GM23338 (cell line): ENCODE data around the gene MED13L. TPM values are rescaled to one million over a fixed set of nuclear protein-coding genes. Genes with fewer than 3 reads are reported as not detected.

ENCODE experiments used
- ATAC-seq: fragments of 200-7000 bp; cut with Tn5 transposase; 3 replicates; pipeline ENCODE4 v1.9.1; 2020
- DNase-seq: peaks from one replicate; pipeline ENCODE4 v3.0.0-alpha.2; 2015; ENCODE audit warnings: low spot score
- H2AFZ ChIP-seq: fragments of 200-600 bp; sonication (generic); 2 replicates; pipeline ENCODE4 v1.8.0; 2016; ENCODE audit warnings: antibody characterized with exemption, mild to moderate bottlenecking, moderate library complexity
- H3F3A ChIP-seq: fragments of 200-600 bp; sonication (generic); replicated peaks from 2 replicates; pipeline ENCODE4 v1.8.0; 2017; ENCODE audit warnings: antibody characterized with exemption, mixed run types, low read depth
- H3K27ac ChIP-seq: fragments of 200-600 bp; sonication (generic); 2 replicates; pipeline ENCODE4 v1.6.1; 2016; ENCODE audit warnings: low read depth
- H3K27me3 ChIP-seq: fragments of 200-600 bp; sonication (generic); 2 replicates; pipeline ENCODE4 v1.8.0; 2016; ENCODE audit warnings: mild to moderate bottlenecking, mixed run types, moderate library complexity; ENCODE audit not compliant: insufficient read depth
- H3K36me3 ChIP-seq: fragments of 200-600 bp; sonication (generic); 2 replicates; pipeline ENCODE4 v1.8.0; 2016; ENCODE audit warnings: mild to moderate bottlenecking; ENCODE audit not compliant: insufficient read depth
- H3K4me1 ChIP-seq: fragments of 200-600 bp; sonication (generic); 2 replicates; pipeline ENCODE4 v1.8.0; 2016; ENCODE audit warnings: mild to moderate bottlenecking, moderate library complexity; ENCODE audit not compliant: insufficient read depth
- H3K4me2 ChIP-seq: fragments of 200-600 bp; sonication (generic); 2 replicates; pipeline ENCODE4 v1.7.1; 2017; ENCODE audit warnings: mixed run types
- H3K4me3 ChIP-seq: fragments of 200-600 bp; sonication (generic); 2 replicates; pipeline ENCODE4 v1.6.1; 2016; ENCODE audit warnings: mixed run types
- H3K79me2 ChIP-seq: fragments of 200-600 bp; sonication (generic); replicated peaks from 2 replicates; pipeline ENCODE4 v1.8.0; 2017; ENCODE audit warnings: mild to moderate bottlenecking; ENCODE audit not compliant: insufficient read depth
- H3K9me2 ChIP-seq: fragments of 200-600 bp; sonication (generic); 2 replicates; pipeline ENCODE4 v1.8.0; 2017; ENCODE audit not compliant: insufficient read depth
- H4K20me1 ChIP-seq: fragments of 200-600 bp; sonication (generic); replicated peaks from 2 replicates; pipeline ENCODE4 v1.8.0; 2017; ENCODE audit warnings: mild to moderate bottlenecking; ENCODE audit not compliant: insufficient read depth
- H3K27ac Mint-ChIP-seq: 2 replicates; pipeline ENCODE4 v1.8.0; 2020; ENCODE audit warnings: inconsistent platforms, mild to moderate bottlenecking, moderate library complexity, mixed read lengths
- H3K27me3 Mint-ChIP-seq: 3 replicates; pipeline ENCODE4 v1.8.0; 2022; ENCODE audit warnings: low read depth, mild to moderate bottlenecking, moderate library complexity, mixed read lengths, inconsistent platforms; ENCODE audit not compliant: insufficient read depth, poor library complexity
- H3K36me3 Mint-ChIP-seq: 3 replicates; pipeline ENCODE4 v1.8.0; 2021; ENCODE audit warnings: low read depth, mild to moderate bottlenecking, inconsistent platforms, moderate library complexity, mixed read lengths
- H3K4me1 Mint-ChIP-seq: 3 replicates; pipeline ENCODE4 v1.8.0; 2020; ENCODE audit warnings: mild to moderate bottlenecking, inconsistent platforms, mixed read lengths
- H3K4me3 Mint-ChIP-seq: 3 replicates; pipeline ENCODE4 v1.8.0; 2021; ENCODE audit warnings: moderate library complexity, mild to moderate bottlenecking, inconsistent platforms, mixed read lengths
- H3K9me3 Mint-ChIP-seq: 3 replicates; pipeline ENCODE4 v1.8.0; 2020; ENCODE audit warnings: moderate library complexity, mild to moderate bottlenecking, inconsistent platforms, mixed read lengths
- CREB1 ChIP-seq: fragments of 250-450 bp; sonication (Bioruptor Pico); IDR thresholded peaks from 2 replicates; pipeline ENCODE4 v1.5.0; 2020; ENCODE audit warnings: low read depth, mild to moderate bottlenecking, moderate library complexity
- ETS1 ChIP-seq: IDR thresholded peaks from 2 replicates; pipeline ENCODE4 v1.6.1; 2016; ENCODE audit warnings: antibody characterized with exemption
- EZH2 ChIP-seq: fragments of 200-600 bp; sonication (generic); IDR thresholded peaks from one replicate; pipeline ENCODE4 v1.8.0; 2017; ENCODE audit warnings: antibody characterized with exemption, mild to moderate bottlenecking, low read depth; ENCODE audit not compliant: unreplicated experiment
- EZH2phosphoT487 ChIP-seq: fragments of 200-600 bp; sonication (generic); IDR thresholded peaks from one replicate; pipeline ENCODE4 v1.8.1; 2018; ENCODE audit warnings: antibody characterized with exemption; ENCODE audit not compliant: unreplicated experiment
- JUNB ChIP-seq: IDR thresholded peaks from one replicate; pipeline ENCODE4 v1.6.1; 2016; ENCODE audit warnings: antibody characterized with exemption; ENCODE audit not compliant: unreplicated experiment
- NANOG ChIP-seq: IDR thresholded peaks from 2 replicates; pipeline ENCODE4 v1.6.1; 2016; ENCODE audit warnings: antibody characterized with exemption, borderline replicate concordance
- POLR2AphosphoS5 ChIP-seq: IDR thresholded peaks from 2 replicates; pipeline ENCODE4 v1.6.1; 2016; ENCODE audit warnings: antibody characterized with exemption, low read depth
- STAT1 ChIP-seq: IDR thresholded peaks from one replicate; pipeline ENCODE4 v1.6.1; 2016; ENCODE audit warnings: antibody characterized with exemption; ENCODE audit not compliant: unreplicated experiment
- ZNF114 ChIP-seq: fragments of 250-450 bp; sonication (Bioruptor Pico); IDR thresholded peaks from 2 replicates; pipeline ENCODE4 v1.5.0; 2020; ENCODE audit warnings: mild to moderate bottlenecking, moderate library complexity
- ZNF331 ChIP-seq: fragments of 250-450 bp; sonication (Bioruptor Pico); IDR thresholded peaks from 2 replicates; pipeline ENCODE4 v1.5.0; 2020; ENCODE audit warnings: low read depth, mild to moderate bottlenecking, moderate library complexity
- ZNF462 ChIP-seq: fragments of 250-450 bp; sonication (Bioruptor Pico); IDR thresholded peaks from 2 replicates; pipeline ENCODE4 v1.5.0; 2020; ENCODE audit warnings: mild to moderate bottlenecking, moderate library complexity
- polyA plus RNA-seq: library from polyadenylated mRNA; unstranded; fragments of >200 nt; fragmentation: Nextera tagmentation; extraction: Ambion mirVana; gene quantifications from 2 replicates; pipeline ENCODE4 v1.2.1, GENCODE V29; 2016
- total RNA-seq: library from RNA; depleted of rRNA; stranded (reverse); fragments of >200 nt; shearing (Covaris generic); gene quantifications from 2 replicates; pipeline ENCODE4 v1.2.3, GENCODE V29; 2014
- TF ChIP-seq, protein P1 (sequence below), 2 experiments: fragments of 200-600 bp in 1 of 2; sonication (generic) in 1 of 2; conservative IDR thresholded peaks; 2 replicates each; pipeline versions ENCODE4 v1.5.1 to v1.6.1; 2016 to 2017; ENCODE audit warnings: antibody characterized with exemption in 2 of 2, low read depth in 2 of 2, mild to moderate bottlenecking in 2 of 2, moderate library complexity in 1 of 2
- TF ChIP-seq, protein P2 (sequence below): IDR thresholded peaks from one replicate; pipeline ENCODE4 v1.6.1; 2018; ENCODE audit warnings: antibody characterized with exemption; ENCODE audit not compliant: unreplicated experiment

Gene MED13L
- total and polyA plus RNA-seq, 2 experiments from 2014 or later: 20.9 to 73.6 TPM

DNA sequence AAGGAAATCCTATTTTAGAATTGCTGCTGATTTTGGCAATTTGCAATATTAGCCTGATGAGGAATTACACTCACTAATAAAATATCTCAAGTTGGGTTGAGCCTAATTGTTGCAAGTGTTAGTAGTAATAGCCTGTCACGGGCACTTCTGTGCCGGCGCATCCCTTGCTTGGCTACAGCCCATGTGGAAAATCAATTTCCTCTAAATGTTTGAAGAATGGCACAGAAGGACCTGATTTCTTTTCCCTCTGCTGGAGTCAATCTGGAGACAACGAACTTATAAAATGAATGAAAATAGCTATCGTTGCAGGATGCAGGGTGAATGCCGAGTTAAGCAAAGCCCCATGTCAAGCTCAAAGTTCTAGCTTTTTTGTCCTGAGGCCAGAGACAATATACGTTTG lies 31.2 kb upstream of the MED13L start:
- no peaks in the 10 kb centered on the region; the same call in 2 of the 3 replicates for H3K36me3 Mint-ChIP-seq
- H3K9me3 Mint-ChIP-seq: peaks cover 4% of the 10 kb centered on the region; the same call in 2 of the 3 replicates
- ATAC-seq: no peak
- H3K27ac ChIP-seq: no peak overlapping the region
- H3K9me2 ChIP-seq: no peaks in the 10 kb centered on the region
- H3K79me2 ChIP-seq: no peaks in the 10 kb centered on the region
- no peaks in the 10 kb centered on the region for H3K27me3 ChIP-seq
- H3K4me3 ChIP-seq: no peak overlapping the region
- no peaks in the 10 kb centered on the region for H3K36me3 ChIP-seq
- H2AFZ ChIP-seq: no peak overlapping the region
- no peaks in the 10 kb centered on the region for H3K4me1 ChIP-seq
- H3F3A ChIP-seq: no peaks in the 10 kb centered on the region
- no peak for DNase-seq
- H4K20me1 ChIP-seq: no peaks in the 10 kb centered on the region
- H3K4me3 Mint-ChIP-seq: no peak overlapping the region
- H3K4me1 Mint-ChIP-seq: no peaks in the 10 kb centered on the region
- no peak overlapping the region for H3K4me2 ChIP-seq
- H3K27ac Mint-ChIP-seq: no peak overlapping the region
- no peaks in the 10 kb centered on the region for H3K27me3 Mint-ChIP-seq
- TF ChIP-seq ZNF462 (no peak), CREB1 (CRISPR knock-in tag) (no peak), ZNF331 (no peak), JUNB (no peak), POLR2AphosphoS5 (no peak), STAT1 (no peak), ZNF114 (CRISPR knock-in tag) (no peak), NANOG (no peak), EZH2phosphoT487 (no peak), EZH2 (no peak), ETS1 (no peak)
- TF ChIP-seq, protein P1, sequence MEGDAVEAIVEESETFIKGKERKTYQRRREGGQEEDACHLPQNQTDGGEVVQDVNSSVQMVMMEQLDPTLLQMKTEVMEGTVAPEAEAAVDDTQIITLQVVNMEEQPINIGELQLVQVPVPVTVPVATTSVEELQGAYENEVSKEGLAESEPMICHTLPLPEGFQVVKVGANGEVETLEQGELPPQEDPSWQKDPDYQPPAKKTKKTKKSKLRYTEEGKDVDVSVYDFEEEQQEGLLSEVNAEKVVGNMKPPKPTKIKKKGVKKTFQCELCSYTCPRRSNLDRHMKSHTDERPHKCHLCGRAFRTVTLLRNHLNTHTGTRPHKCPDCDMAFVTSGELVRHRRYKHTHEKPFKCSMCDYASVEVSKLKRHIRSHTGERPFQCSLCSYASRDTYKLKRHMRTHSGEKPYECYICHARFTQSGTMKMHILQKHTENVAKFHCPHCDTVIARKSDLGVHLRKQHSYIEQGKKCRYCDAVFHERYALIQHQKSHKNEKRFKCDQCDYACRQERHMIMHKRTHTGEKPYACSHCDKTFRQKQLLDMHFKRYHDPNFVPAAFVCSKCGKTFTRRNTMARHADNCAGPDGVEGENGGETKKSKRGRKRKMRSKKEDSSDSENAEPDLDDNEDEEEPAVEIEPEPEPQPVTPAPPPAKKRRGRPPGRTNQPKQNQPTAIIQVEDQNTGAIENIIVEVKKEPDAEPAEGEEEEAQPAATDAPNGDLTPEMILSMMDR (conservative IDR thresholded peaks at IDR 0.05; ENCODE audit: low read depth in 2 of 2): no peak
- TF ChIP-seq, protein P2, sequence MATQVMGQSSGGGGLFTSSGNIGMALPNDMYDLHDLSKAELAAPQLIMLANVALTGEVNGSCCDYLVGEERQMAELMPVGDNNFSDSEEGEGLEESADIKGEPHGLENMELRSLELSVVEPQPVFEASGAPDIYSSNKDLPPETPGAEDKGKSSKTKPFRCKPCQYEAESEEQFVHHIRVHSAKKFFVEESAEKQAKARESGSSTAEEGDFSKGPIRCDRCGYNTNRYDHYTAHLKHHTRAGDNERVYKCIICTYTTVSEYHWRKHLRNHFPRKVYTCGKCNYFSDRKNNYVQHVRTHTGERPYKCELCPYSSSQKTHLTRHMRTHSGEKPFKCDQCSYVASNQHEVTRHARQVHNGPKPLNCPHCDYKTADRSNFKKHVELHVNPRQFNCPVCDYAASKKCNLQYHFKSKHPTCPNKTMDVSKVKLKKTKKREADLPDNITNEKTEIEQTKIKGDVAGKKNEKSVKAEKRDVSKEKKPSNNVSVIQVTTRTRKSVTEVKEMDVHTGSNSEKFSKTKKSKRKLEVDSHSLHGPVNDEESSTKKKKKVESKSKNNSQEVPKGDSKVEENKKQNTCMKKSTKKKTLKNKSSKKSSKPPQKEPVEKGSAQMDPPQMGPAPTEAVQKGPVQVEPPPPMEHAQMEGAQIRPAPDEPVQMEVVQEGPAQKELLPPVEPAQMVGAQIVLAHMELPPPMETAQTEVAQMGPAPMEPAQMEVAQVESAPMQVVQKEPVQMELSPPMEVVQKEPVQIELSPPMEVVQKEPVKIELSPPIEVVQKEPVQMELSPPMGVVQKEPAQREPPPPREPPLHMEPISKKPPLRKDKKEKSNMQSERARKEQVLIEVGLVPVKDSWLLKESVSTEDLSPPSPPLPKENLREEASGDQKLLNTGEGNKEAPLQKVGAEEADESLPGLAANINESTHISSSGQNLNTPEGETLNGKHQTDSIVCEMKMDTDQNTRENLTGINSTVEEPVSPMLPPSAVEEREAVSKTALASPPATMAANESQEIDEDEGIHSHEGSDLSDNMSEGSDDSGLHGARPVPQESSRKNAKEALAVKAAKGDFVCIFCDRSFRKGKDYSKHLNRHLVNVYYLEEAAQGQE: no peak
